SK-N-SH treated with all-trans-retinoic acid at 6 μM for 48 hours (cell line): ENCODE results near the gene SEPTIN8.

Experiments used
- ATAC-seq: fragments of 200-7000 bp; cut with Tn5 transposase; 3 replicates; pipeline ENCODE4 v1.9.1; 2020; ENCODE audit warnings: mild to moderate bottlenecking, moderate library complexity
- ARNTL ChIP-seq: fragments of 450-650 bp; formaldehyde crosslinking; IDR thresholded peaks from 2 replicates; pipeline ENCODE4 v1.5.0; 2020; ENCODE audit warnings: low read depth, mild to moderate bottlenecking, moderate library complexity, borderline replicate concordance
- BACH2 ChIP-seq: fragments of 250-450 bp; sonication (Bioruptor Pico); IDR thresholded peaks from 2 replicates; pipeline ENCODE4 v1.9.0; 2021; ENCODE audit warnings: mild to moderate bottlenecking, borderline replicate concordance
- CSDC2 ChIP-seq: fragments of 250-450 bp; sonication (Bioruptor Pico); IDR thresholded peaks from 2 replicates; pipeline ENCODE4 v1.5.0; 2020; ENCODE audit warnings: mild to moderate bottlenecking, moderate library complexity
- ESRRG ChIP-seq: fragments of 250-450 bp; sonication (Bioruptor Pico); IDR thresholded peaks from 2 replicates; pipeline ENCODE4 v1.6.1; 2021; ENCODE audit warnings: mild to moderate bottlenecking
- GLIS3 ChIP-seq: fragments of 250-450 bp; sonication (Bioruptor Pico); IDR thresholded peaks from 2 replicates; pipeline ENCODE4 v1.5.0; 2020; ENCODE audit warnings: mild to moderate bottlenecking, moderate library complexity
- ISL1 ChIP-seq: fragments of 250-450 bp; sonication (Bioruptor Pico); IDR thresholded peaks from 2 replicates; pipeline ENCODE4 v2.1.2; 2022; ENCODE audit warnings: mild to moderate bottlenecking, moderate library complexity
- OSR1 ChIP-seq: fragments of 250-450 bp; sonication (Bioruptor Pico); IDR thresholded peaks from 2 replicates; pipeline ENCODE4 v1.8.0; 2022; ENCODE audit warnings: moderate library complexity, mild to moderate bottlenecking, inconsistent platforms
- PPARA ChIP-seq: fragments of 250-450 bp; sonication (Bioruptor Pico); IDR thresholded peaks from 2 replicates; pipeline ENCODE4 v1.5.0; 2020; ENCODE audit warnings: mild to moderate bottlenecking, borderline replicate concordance
- RARB ChIP-seq: fragments of 250-450 bp; sonication (Bioruptor Pico); IDR thresholded peaks from 2 replicates; pipeline ENCODE4 v1.8.0; 2021; ENCODE audit warnings: mild to moderate bottlenecking, moderate library complexity
- TCF4 ChIP-seq: fragments of 250-450 bp; sonication (Bioruptor Pico); IDR thresholded peaks from 2 replicates; pipeline ENCODE4 v1.8.0; 2021; ENCODE audit warnings: mild to moderate bottlenecking, moderate library complexity, borderline replicate concordance
- TOX ChIP-seq: fragments of 250-450 bp; sonication (Bioruptor Pico); IDR thresholded peaks from 2 replicates; pipeline ENCODE4 v1.8.0; 2021; ENCODE audit warnings: mild to moderate bottlenecking, moderate library complexity, borderline replicate concordance
- ZC3H10 ChIP-seq: fragments of 250-450 bp; sonication (Bioruptor Pico); IDR thresholded peaks from 2 replicates; pipeline ENCODE4 v1.5.1; 2021; ENCODE audit warnings: mild to moderate bottlenecking, moderate library complexity
- ZFP3 ChIP-seq: fragments of 250-450 bp; sonication (Bioruptor Pico); IDR thresholded peaks from 2 replicates; pipeline ENCODE4 v1.5.0; 2020; ENCODE audit warnings: mild to moderate bottlenecking, moderate library complexity
- ZFP30 ChIP-seq: fragments of 450-650 bp; formaldehyde crosslinking; IDR thresholded peaks from 2 replicates; pipeline ENCODE4 v1.5.0; 2022; ENCODE audit warnings: mild to moderate bottlenecking, moderate library complexity
- ZNF565 ChIP-seq: fragments of 450-650 bp; formaldehyde crosslinking; conservative IDR thresholded peaks from 2 replicates; pipeline ENCODE4 v1.5.0; 2020; ENCODE audit warnings: low read depth, mild to moderate bottlenecking, moderate library complexity
- ZNF8 ChIP-seq: fragments of 450-650 bp; formaldehyde crosslinking; IDR thresholded peaks from 2 replicates; pipeline ENCODE4 v1.5.0; 2020; ENCODE audit warnings: mild to moderate bottlenecking, moderate library complexity
- TF ChIP-seq, protein P1 (sequence below): fragments of 250-450 bp; sonication (Bioruptor Pico); IDR thresholded peaks from 2 replicates; pipeline ENCODE4 v1.5.1; 2020; ENCODE audit warnings: low read depth, mild to moderate bottlenecking, moderate library complexity
- TF ChIP-seq, protein P2 (sequence below): fragments of 250-450 bp; sonication (Bioruptor Pico); IDR thresholded peaks from 2 replicates; pipeline ENCODE4 v1.8.0; 2020; ENCODE audit warnings: mild to moderate bottlenecking, moderate library complexity, borderline replicate concordance
- TF ChIP-seq, protein P3 (sequence below): fragments of 250-450 bp; sonication (Bioruptor Pico); IDR thresholded peaks from 2 replicates; pipeline ENCODE4 v1.8.0; 2021; ENCODE audit warnings: low read depth, mild to moderate bottlenecking, moderate library complexity, borderline replicate concordance
- TF ChIP-seq, protein P4 (sequence below): fragments of 250-450 bp; sonication (Bioruptor Pico); IDR thresholded peaks from 2 replicates; pipeline ENCODE4 v1.5.0; 2020; ENCODE audit warnings: mild to moderate bottlenecking, moderate library complexity
- TF ChIP-seq, protein P5 (sequence below): fragments of 250-450 bp; sonication (Bioruptor Pico); IDR thresholded peaks from 2 replicates; pipeline ENCODE4 v1.5.1; 2021; ENCODE audit warnings: mild to moderate bottlenecking, moderate library complexity

Gene SEPTIN8, protein sequence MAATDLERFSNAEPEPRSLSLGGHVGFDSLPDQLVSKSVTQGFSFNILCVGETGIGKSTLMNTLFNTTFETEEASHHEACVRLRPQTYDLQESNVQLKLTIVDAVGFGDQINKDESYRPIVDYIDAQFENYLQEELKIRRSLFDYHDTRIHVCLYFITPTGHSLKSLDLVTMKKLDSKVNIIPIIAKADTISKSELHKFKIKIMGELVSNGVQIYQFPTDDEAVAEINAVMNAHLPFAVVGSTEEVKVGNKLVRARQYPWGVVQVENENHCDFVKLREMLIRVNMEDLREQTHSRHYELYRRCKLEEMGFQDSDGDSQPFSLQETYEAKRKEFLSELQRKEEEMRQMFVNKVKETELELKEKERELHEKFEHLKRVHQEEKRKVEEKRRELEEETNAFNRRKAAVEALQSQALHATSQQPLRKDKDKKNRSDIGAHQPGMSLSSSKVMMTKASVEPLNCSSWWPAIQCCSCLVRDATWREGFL

DNA sequence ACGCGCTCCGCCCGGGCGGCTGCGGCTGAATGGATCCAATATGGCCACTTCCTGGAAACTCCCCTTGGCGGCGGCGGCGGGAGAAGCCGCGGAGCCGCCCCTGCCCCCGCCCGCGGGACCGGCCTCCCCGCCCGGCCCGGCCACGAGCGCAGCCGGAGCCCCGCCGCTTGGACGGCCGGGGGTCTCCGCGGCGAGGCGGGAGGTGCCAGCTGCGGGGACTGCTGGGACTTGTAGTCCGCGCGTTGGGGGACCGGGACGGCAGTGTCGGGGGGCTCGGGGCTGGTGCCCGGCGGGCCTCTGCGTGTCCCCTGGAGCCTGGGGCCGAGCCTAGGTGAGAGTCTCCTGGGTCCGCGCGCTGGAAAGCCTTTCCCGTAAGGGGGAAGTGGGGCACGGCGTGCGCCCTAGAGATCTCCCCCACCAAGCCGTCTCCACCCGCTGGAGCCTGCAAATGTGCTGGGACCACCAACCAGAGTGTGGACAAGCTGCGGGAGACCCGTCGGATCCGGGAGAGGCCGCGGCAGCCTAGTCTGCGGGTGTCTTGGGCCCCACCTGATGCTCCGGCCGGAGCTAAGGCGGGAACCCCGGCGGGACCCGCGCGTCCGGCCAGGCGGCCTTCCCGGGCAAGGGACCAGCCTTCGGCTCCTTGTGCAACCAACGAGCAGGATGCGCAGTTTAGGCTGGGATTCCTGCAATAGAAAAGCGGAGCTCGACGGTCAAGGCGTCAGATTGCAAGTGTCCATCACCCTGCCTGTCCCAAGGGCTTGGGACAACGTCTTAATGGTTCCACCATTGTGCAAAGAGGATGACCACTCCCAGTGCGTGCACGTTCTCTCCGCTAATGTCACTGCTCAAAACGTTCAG, at the start of gene SEPTIN8:
TSS of gene SEPTIN8 (minus strand) at position 31 of the 861 bp plus-strand sequence. CDS start 102 bp downstream, outside the sequence.
- ATAC-seq: peak; percentile 62
- TF ChIP-seq OSR1 (CRISPR knock-in tag) (no peak), ISL1 (CRISPR knock-in tag) (no peak), RARB (CRISPR knock-in tag) (no peak), TCF4 (CRISPR knock-in tag) (no peak), ZNF565 (CRISPR knock-in tag) (no peak)
- TF ChIP-seq, protein P1, sequence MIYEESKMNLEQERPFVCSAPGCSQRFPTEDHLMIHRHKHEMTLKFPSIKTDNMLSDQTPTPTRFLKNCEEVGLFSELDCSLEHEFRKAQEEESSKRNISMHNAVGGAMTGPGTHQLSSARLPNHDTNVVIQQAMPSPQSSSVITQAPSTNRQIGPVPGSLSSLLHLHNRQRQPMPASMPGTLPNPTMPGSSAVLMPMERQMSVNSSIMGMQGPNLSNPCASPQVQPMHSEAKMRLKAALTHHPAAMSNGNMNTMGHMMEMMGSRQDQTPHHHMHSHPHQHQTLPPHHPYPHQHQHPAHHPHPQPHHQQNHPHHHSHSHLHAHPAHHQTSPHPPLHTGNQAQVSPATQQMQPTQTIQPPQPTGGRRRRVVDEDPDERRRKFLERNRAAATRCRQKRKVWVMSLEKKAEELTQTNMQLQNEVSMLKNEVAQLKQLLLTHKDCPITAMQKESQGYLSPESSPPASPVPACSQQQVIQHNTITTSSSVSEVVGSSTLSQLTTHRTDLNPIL (CRISPR knock-in tag): no peak
- TF ChIP-seq, protein P2, sequence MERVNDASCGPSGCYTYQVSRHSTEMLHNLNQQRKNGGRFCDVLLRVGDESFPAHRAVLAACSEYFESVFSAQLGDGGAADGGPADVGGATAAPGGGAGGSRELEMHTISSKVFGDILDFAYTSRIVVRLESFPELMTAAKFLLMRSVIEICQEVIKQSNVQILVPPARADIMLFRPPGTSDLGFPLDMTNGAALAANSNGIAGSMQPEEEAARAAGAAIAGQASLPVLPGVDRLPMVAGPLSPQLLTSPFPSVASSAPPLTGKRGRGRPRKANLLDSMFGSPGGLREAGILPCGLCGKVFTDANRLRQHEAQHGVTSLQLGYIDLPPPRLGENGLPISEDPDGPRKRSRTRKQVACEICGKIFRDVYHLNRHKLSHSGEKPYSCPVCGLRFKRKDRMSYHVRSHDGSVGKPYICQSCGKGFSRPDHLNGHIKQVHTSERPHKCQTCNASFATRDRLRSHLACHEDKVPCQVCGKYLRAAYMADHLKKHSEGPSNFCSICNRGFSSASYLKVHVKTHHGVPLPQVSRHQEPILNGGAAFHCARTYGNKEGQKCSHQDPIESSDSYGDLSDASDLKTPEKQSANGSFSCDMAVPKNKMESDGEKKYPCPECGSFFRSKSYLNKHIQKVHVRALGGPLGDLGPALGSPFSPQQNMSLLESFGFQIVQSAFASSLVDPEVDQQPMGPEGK (CRISPR knock-in tag): no peak

DNA sequence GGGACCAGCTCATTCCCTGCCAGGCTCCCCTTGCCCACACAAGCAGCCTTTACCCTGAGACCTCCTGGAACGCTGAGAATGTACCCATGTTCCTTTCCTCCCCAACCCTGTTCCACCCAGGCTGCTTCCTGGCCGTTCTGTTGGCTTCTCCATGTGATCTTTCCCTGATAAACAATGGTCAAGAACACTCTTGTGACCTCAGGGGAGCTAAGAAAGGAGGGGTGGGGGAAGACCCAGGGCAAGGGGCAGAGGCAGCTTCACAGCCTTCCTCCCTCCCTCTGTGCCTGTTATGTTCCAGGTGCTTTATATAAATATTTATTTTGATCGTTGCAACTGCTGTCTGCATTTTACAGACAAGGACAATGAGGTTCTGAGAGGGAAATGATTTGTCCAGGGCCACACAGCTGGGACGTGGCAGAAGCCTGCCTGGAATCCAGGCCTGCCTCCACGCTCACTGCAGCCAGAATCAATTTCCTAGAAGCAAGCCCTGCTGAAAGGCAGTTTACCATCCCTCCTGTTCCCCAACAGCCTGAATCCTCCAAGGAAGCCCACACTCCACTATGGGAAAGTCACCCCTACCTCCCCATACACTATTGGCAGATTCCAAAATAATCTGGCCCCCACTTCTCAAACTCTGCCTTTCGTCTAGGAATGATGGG, 49.5 kb upstream of the SEPTIN8 start:
- no peak for ATAC-seq
- TF ChIP-seq ZFP30 (CRISPR knock-in tag) (no peak), TOX (CRISPR knock-in tag) (no peak), ZNF565 (CRISPR knock-in tag) (no peak), PPARA (CRISPR knock-in tag) (no peak), CSDC2 (CRISPR knock-in tag) (no peak), ZC3H10 (CRISPR knock-in tag) (no peak), ZFP3 (CRISPR knock-in tag) (no peak), ARNTL (CRISPR knock-in tag) (no peak)
- TF ChIP-seq, protein P3, sequence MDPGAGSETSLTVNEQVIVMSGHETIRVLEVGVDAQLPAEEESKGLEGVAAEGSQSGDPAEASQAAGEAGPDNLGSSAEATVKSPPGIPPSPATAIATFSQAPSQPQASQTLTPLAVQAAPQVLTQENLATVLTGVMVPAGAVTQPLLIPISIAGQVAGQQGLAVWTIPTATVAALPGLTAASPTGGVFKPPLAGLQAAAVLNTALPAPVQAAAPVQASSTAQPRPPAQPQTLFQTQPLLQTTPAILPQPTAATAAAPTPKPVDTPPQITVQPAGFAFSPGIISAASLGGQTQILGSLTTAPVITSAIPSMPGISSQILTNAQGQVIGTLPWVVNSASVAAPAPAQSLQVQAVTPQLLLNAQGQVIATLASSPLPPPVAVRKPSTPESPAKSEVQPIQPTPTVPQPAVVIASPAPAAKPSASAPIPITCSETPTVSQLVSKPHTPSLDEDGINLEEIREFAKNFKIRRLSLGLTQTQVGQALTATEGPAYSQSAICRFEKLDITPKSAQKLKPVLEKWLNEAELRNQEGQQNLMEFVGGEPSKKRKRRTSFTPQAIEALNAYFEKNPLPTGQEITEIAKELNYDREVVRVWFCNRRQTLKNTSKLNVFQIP (CRISPR knock-in tag): no peak
- TF ChIP-seq, protein P1 (CRISPR knock-in tag): no peak

DNA sequence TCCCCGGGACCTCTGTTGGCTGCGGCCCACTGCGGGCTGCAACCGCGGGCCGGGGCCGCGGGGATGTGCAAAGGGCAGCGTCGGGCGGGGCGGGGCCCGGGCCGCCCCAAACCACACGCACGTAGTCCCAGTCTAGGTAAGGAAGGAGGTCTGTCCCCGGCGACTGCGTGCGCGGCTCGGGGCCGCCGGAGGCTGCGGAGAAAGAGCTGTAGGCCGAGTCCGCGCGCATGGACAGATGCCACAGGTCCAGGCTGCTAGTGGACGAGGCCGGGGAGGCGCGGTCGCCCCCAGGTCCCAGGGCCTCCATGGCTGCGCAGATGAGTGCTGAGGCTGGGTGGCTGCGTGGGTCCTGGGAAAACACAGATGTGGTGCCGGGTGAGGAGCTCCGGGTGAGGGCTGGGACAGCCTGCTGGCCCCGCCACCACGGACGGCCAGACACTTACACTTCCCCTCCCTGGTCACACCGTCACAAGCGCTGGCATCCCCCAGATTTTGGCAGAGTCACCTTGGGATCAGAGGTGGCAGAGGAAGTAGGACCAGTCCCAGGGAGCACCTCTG, 48.9 kb upstream of the SEPTIN8 start:
- no peak for ATAC-seq

More for the DNA sequence above, 48.9 kb upstream of the SEPTIN8 start:
- no peak for TF ChIP-seq PPARA (CRISPR knock-in tag)
- TF ChIP-seq OSR1 (CRISPR knock-in tag): no peak
- TF ChIP-seq ZNF8 (CRISPR knock-in tag): no peak
- TF ChIP-seq, protein P1 (CRISPR knock-in tag): no peak
- TF ChIP-seq, protein P4, sequence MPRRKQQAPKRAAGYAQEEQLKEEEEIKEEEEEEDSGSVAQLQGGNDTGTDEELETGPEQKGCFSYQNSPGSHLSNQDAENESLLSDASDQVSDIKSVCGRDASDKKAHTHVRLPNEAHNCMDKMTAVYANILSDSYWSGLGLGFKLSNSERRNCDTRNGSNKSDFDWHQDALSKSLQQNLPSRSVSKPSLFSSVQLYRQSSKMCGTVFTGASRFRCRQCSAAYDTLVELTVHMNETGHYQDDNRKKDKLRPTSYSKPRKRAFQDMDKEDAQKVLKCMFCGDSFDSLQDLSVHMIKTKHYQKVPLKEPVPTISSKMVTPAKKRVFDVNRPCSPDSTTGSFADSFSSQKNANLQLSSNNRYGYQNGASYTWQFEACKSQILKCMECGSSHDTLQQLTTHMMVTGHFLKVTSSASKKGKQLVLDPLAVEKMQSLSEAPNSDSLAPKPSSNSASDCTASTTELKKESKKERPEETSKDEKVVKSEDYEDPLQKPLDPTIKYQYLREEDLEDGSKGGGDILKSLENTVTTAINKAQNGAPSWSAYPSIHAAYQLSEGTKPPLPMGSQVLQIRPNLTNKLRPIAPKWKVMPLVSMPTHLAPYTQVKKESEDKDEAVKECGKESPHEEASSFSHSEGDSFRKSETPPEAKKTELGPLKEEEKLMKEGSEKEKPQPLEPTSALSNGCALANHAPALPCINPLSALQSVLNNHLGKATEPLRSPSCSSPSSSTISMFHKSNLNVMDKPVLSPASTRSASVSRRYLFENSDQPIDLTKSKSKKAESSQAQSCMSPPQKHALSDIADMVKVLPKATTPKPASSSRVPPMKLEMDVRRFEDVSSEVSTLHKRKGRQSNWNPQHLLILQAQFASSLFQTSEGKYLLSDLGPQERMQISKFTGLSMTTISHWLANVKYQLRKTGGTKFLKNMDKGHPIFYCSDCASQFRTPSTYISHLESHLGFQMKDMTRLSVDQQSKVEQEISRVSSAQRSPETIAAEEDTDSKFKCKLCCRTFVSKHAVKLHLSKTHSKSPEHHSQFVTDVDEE (CRISPR knock-in tag): no peak
- TF ChIP-seq, protein P5, sequence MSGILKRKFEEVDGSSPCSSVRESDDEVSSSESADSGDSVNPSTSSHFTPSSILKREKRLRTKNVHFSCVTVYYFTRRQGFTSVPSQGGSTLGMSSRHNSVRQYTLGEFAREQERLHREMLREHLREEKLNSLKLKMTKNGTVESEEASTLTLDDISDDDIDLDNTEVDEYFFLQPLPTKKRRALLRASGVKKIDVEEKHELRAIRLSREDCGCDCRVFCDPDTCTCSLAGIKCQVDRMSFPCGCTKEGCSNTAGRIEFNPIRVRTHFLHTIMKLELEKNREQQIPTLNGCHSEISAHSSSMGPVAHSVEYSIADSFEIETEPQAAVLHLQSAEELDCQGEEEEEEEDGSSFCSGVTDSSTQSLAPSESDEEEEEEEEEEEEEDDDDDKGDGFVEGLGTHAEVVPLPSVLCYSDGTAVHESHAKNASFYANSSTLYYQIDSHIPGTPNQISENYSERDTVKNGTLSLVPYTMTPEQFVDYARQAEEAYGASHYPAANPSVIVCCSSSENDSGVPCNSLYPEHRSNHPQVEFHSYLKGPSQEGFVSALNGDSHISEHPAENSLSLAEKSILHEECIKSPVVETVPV (CRISPR knock-in tag): no peak
- TF ChIP-seq ZFP3 (CRISPR knock-in tag): no peak
- no peak for TF ChIP-seq RARB (CRISPR knock-in tag)
- TF ChIP-seq BACH2 (CRISPR knock-in tag): no peak
- no peak for TF ChIP-seq ZNF565 (CRISPR knock-in tag)
- TF ChIP-seq ESRRG (CRISPR knock-in tag): no peak
- no peak for TF ChIP-seq ARNTL (CRISPR knock-in tag)
- no peak for TF ChIP-seq ZFP30 (CRISPR knock-in tag)
- no peak for TF ChIP-seq GLIS3
- TF ChIP-seq CSDC2 (CRISPR knock-in tag): no peak
